ENCODE results near the gene EYS. TPM values are rescaled to one million over a fixed set of nuclear protein-coding genes. Genes with fewer than 3 reads are reported as not detected.

Gene EYS
- total RNA-seq, 1 experiment from 2014 or later, result not detected

- intact Hi-C loops (cut with micrococcal nuclease), result no loop called here
- BruUV-seq (replicated peaks), result no TSS peak
- Histone ChIP-seq H4K20me1 (ENCODE audit: insufficient read depth) (no peaks in the 10 kb centered on the region), H3K9me2 (ENCODE audit: insufficient read depth) (no peaks in the 10 kb centered on the region), H3K9ac (ENCODE audit: low read length) (no peak overlapping the region), H3K4me3 (replicated peaks in 1 of 2; ENCODE audit: low read depth in 1 of 2, low read length in 2 of 2) (no peak overlapping the region), H3K4me2 (ENCODE audit: low read length) (no peak overlapping the region), H2AFZ (ENCODE audit: low read depth, low read length, poor library complexity, severe bottlenecking) (no peak overlapping the region), H3K4me1 (ENCODE audit: control insufficient read depth in 1 of 2, insufficient read depth in 2 of 2, low read length in 2 of 2) (no peaks in the 10 kb centered on the region), H3K36me3 (ENCODE audit: control insufficient read depth in 1 of 2, insufficient read depth in 2 of 2, low read length in 2 of 2) (no peaks in the 10 kb centered on the region), H3K27me3 (ENCODE audit: insufficient read depth, low read length) (no peaks in the 10 kb centered on the region), H3K79me2 (ENCODE audit: insufficient read depth, low read length) (no peaks in the 10 kb centered on the region), H3K9me3 (ENCODE audit: control insufficient read depth in 1 of 2, insufficient read depth in 1 of 2, low read depth in 1 of 2, low read length in 2 of 2) (peaks cover 0 to 8% of the 10 kb centered on the region in 2 experiments; a peak in 2 of 4 replicates), H3K27ac (ENCODE audit: low read depth, low read length) (no peak overlapping the region)
- TF ChIP-seq POLR2A (IDR thresholded peaks at IDR 0.05; ENCODE audit: borderline replicate concordance, extremely low read depth, insufficient read depth, insufficient read length) (no peak), SRF (IDR thresholded peaks at IDR 0.05; ENCODE audit: low read depth) (no peak), EGR1 (IDR thresholded peaks at IDR 0.05; ENCODE audit: low read depth) (no peak), JUND (IDR thresholded peaks at IDR 0.05) (no peak), CEBPB (IDR thresholded peaks at IDR 0.05; ENCODE audit: low read depth) (no peak), ZFX (IDR thresholded peaks at IDR 0.05) (no peak), SIN3A (IDR thresholded peaks at IDR 0.05; ENCODE audit: low read depth) (no peak), FOSL1 (IDR thresholded peaks at IDR 0.05; ENCODE audit: low read depth) (no peak), SP1 (IDR thresholded peaks at IDR 0.05; ENCODE audit: low read depth) (no peak)
- RAD21 ChIA-PET (ENCODE audit: low non-redundant PET in 1 of 2, low total read pairs in 2 of 2, uncharacterized antibody in 2 of 2, unreplicated experiment in 2 of 2), result no interaction called here
- no peak for DNase-seq (ENCODE audit: low read depth, low spot score)
- no peak for ATAC-seq
- POLR2A ChIA-PET, result no interaction called here
- CTCF ChIA-PET, result no interaction called here
Measured at GRCh38 chr6:64123761-64124633, 1583.0 kb downstream of the EYS start.

- Histone ChIP-seq H3K36me3 (ENCODE audit: control insufficient read depth in 1 of 2, insufficient read depth in 2 of 2, low read length in 2 of 2) (no peaks in the 10 kb centered on the region), H3K79me2 (ENCODE audit: insufficient read depth, low read length) (no peaks in the 10 kb centered on the region), H3K27me3 (ENCODE audit: insufficient read depth, low read length) (no peaks in the 10 kb centered on the region), H3K4me2 (ENCODE audit: low read length) (no peak overlapping the region), H3K9ac (ENCODE audit: low read length) (no peak overlapping the region), H4K20me1 (ENCODE audit: insufficient read depth) (no peaks in the 10 kb centered on the region), H2AFZ (ENCODE audit: low read depth, low read length, poor library complexity, severe bottlenecking) (no peak overlapping the region), H3K9me2 (ENCODE audit: insufficient read depth) (no peaks in the 10 kb centered on the region), H3K9me3 (ENCODE audit: control insufficient read depth in 1 of 2, insufficient read depth in 1 of 2, low read depth in 1 of 2, low read length in 2 of 2) (peaks cover 0 to 3% of the 10 kb centered on the region in 2 experiments; a peak in 1 of 4 replicates), H3K4me3 (replicated peaks in 1 of 2; ENCODE audit: low read depth in 1 of 2, low read length in 2 of 2) (no peak overlapping the region), H3K27ac (ENCODE audit: low read depth, low read length) (no peak overlapping the region), H3K4me1 (ENCODE audit: control insufficient read depth in 1 of 2, insufficient read depth in 2 of 2, low read length in 2 of 2) (no peaks in the 10 kb centered on the region)
- RAD21 ChIA-PET (ENCODE audit: low non-redundant PET in 1 of 2, low total read pairs in 2 of 2, uncharacterized antibody in 2 of 2, unreplicated experiment in 2 of 2), result no interaction called here
- no peak for TF ChIP-seq POLR2AphosphoS5 (IDR thresholded peaks at IDR 0.05; ENCODE audit: low read depth, low read length)
- TF ChIP-seq EGR1 (IDR thresholded peaks at IDR 0.05; ENCODE audit: low read depth), result no peak
- TF ChIP-seq ELF1 (IDR thresholded peaks at IDR 0.05; ENCODE audit: borderline replicate concordance, low read depth), result no peak
- TF ChIP-seq CBX3 (IDR thresholded peaks at IDR 0.05; ENCODE audit: low read depth), result no peak
- TF ChIP-seq SP1 (IDR thresholded peaks at IDR 0.05; ENCODE audit: low read depth), result no peak
- no peak for TF ChIP-seq YY1 (IDR thresholded peaks at IDR 0.05; ENCODE audit: extremely low read depth, insufficient replicate concordance, low read depth, low read length)
- TF ChIP-seq SRF (IDR thresholded peaks at IDR 0.05; ENCODE audit: low read depth), result no peak
- TF ChIP-seq SIN3A (IDR thresholded peaks at IDR 0.05; ENCODE audit: low read depth), result no peak
- no peak for TF ChIP-seq ZNF274 (IDR thresholded peaks at IDR 0.05; ENCODE audit: low read depth, low read length)
- TF ChIP-seq TCF7L2 (IDR thresholded peaks at IDR 0.05; ENCODE audit: borderline replicate concordance, extremely low read depth, insufficient read depth, insufficient read length), result no peak
- TF ChIP-seq POLR2A (IDR thresholded peaks at IDR 0.05; ENCODE audit: borderline replicate concordance, extremely low read depth, insufficient read depth, insufficient read length), result no peak
- no peak for TF ChIP-seq EZH2 (IDR thresholded peaks at IDR 0.05)
- no peak for DNase-seq (ENCODE audit: low read depth, low spot score)
- no TSS peak for BruUV-seq (replicated peaks)
- CTCF ChIA-PET, result no interaction called here
- POLR2A ChIA-PET, result no interaction called here
- no peak for ATAC-seq
- intact Hi-C loops (cut with micrococcal nuclease), result no loop called here
Measured at GRCh38 chr6:64122712-64123375, 1584.2 kb downstream of the EYS start.
